GM21576 (cell line): ENCODE results near the gene ABCA9.
"Not testable (repeated sequence)": the region's sequence is repeated elsewhere in the genome, so short reads cannot be mapped to it uniquely, and the experiment has no call there.

Experiments
- ATAC-seq: cut with Tn5 transposase; IDR thresholded peaks from one replicate; pipeline ENCODE4 v1.9.1; 2021; ENCODE audit warnings: mild to moderate bottlenecking, moderate library complexity; ENCODE audit not compliant: unreplicated experiment

The ABCA9 gene

GRCh38 chr17:69060822-69061221 is at the start of gene ABCA9:
Gene ABCA9 (minus strand): TSS chr17:69060927. CDS start chr17:69051126, 9,801 bp downstream.
- no peak for ATAC-seq

GRCh38 chr17:69105907-69106730 is 45.4 kb upstream of the ABCA9 start:
- ATAC-seq, result no peak

GRCh38 chr17:69103557-69104233 is 43.0 kb upstream of the ABCA9 start:
- no peak for ATAC-seq

- ATAC-seq, result no peak
These were observed 37.9 kb upstream of the ABCA9 start for GRCh38 chr17:69098625-69099024.

GRCh38 chr17:69096541-69096940 is 35.8 kb upstream of the ABCA9 start:
- ATAC-seq, result no peak

GRCh38 chr17:69093995-69094394 is 33.3 kb upstream of the ABCA9 start:
- ATAC-seq, result no peak

- no peak for ATAC-seq
These were observed 32.6 kb upstream of the ABCA9 start for GRCh38 chr17:69093279-69093789.

GRCh38 chr17:69090365-69090764 is 29.6 kb upstream of the ABCA9 start:
- ATAC-seq, result no peak

- ATAC-seq, result no peak
These were observed 28.0 kb upstream of the ABCA9 start for GRCh38 chr17:69088643-69089200.

GRCh38 chr17:69086641-69087040 is 25.9 kb upstream of the ABCA9 start:
- no peak for ATAC-seq

- ATAC-seq, result no peak
These were observed 24.2 kb upstream of the ABCA9 start for GRCh38 chr17:69084911-69085310.

GRCh38 chr17:69082696-69083095 is 22.0 kb upstream of the ABCA9 start:
- ATAC-seq, result no peak

GRCh38 chr17:69078864-69079263 is 18.1 kb upstream of the ABCA9 start:
- no peak for ATAC-seq

- no peak for ATAC-seq
These were observed 15.1 kb upstream of the ABCA9 start for GRCh38 chr17:69075823-69076222.

GRCh38 chr17:69073392-69073791 is 12.7 kb upstream of the ABCA9 start:
- ATAC-seq, result not testable (repeated sequence)

GRCh38 chr17:69072803-69073256 is 12.1 kb upstream of the ABCA9 start:
- ATAC-seq, result not testable (repeated sequence)

- not testable (repeated sequence) for ATAC-seq
These were observed 10.5 kb upstream of the ABCA9 start for GRCh38 chr17:69071233-69071586.

- not testable (repeated sequence) for ATAC-seq
These were observed 9.9 kb upstream of the ABCA9 start for GRCh38 chr17:69070378-69071232.

- ATAC-seq, result no peak
These were observed 8.6 kb upstream of the ABCA9 start for GRCh38 chr17:69069226-69069750.

GRCh38 chr17:69067274-69068047 is 6.7 kb upstream of the ABCA9 start:
- ATAC-seq, result no peak
